Measurements from ENCODE around the gene FANCE. TPM values are rescaled to one million over a fixed set of nuclear protein-coding genes. Genes with fewer than 3 reads are reported as not detected.

The FANCE gene
- total and polyA plus RNA-seq, 7 donors: 3.8 to 15.2 (median 7.1) TPM

DNA sequence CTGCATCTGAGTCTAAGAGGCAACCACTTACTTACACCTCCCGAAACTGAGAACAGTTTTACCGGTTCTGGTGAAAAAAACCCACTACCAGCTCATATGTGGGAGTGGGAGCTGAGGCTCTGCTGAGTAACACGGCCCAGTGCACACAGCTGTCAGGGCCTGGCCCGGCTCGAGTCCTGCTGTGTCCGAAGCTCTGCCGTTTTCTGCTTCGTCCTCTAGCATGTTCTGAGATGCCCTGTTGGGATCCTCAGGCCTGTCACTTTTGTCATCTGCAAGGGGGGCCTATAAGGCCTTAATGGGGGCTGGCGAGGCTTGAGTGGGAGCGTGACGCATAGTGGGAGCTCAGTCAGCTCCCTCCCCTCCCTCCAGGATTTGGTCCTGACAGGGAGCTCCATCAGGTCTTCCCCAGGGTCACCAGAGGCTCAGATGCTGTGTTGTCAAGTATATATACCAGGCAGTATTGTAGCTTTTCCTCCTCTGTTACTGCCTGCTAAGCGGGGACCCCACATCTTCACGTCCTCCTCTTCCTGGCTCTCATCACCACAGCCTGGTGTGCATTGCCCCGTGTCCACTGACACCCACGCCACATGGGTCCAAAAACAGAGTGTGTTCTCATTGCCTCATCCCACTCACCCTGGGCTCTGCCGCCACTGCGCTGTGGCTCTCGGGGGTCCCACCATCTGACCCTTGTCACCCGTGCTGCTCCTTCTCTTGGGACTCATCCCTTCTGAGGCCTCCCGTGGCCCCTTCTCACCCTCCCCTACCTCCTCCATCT is 45.2 kb upstream of the FANCE start:
- Histone ChIP-seq H3K9me3 (no peaks in the 10 kb centered on the region), H3K27ac (no peak overlapping the region), H3K36me3 (ENCODE audit: insufficient read depth in 1 of 2, low read depth in 1 of 2) (peaks cover 5 to 28% of the 10 kb centered on the region in 2 donors), H3K27me3 (ENCODE audit: insufficient read depth in 3 of 3, low read length in 2 of 3) (no peaks in the 10 kb centered on the region), H3K4me1 (peaks cover 18% of the 10 kb centered on the region), H3K4me3 (no peak overlapping the region)
- intact Hi-C loops (cut with DNase I): no loop called here
- ATAC-seq (no peak), DNase-seq (no peak)
- TF ChIP-seq, protein P1, sequence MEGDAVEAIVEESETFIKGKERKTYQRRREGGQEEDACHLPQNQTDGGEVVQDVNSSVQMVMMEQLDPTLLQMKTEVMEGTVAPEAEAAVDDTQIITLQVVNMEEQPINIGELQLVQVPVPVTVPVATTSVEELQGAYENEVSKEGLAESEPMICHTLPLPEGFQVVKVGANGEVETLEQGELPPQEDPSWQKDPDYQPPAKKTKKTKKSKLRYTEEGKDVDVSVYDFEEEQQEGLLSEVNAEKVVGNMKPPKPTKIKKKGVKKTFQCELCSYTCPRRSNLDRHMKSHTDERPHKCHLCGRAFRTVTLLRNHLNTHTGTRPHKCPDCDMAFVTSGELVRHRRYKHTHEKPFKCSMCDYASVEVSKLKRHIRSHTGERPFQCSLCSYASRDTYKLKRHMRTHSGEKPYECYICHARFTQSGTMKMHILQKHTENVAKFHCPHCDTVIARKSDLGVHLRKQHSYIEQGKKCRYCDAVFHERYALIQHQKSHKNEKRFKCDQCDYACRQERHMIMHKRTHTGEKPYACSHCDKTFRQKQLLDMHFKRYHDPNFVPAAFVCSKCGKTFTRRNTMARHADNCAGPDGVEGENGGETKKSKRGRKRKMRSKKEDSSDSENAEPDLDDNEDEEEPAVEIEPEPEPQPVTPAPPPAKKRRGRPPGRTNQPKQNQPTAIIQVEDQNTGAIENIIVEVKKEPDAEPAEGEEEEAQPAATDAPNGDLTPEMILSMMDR (IDR thresholded peaks at IDR 0.05): no peak
- 84 to 89% (median 86%) methylated on average over 19 to 20 of the region's 20 CpGs for WGBS, 3 donors

DNA sequence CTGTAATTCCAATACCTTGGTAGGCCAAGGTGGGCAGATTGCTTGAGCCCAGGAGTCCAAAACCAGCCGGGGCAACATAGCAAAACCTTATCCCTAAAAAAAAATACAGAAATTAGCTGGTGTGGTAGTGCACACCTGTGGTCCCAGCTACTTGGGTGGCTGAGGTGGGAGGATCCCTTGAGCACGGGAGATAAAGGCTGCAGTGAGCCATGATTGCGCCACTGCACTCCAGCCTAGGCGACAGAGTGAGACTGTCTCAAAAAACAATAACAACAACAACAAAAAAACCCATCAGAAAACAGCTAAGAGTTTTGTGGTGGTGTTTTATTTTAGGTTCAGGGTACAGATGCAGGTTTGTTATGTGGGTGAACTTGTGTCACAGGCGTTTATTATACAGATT is 42.9 kb upstream of the FANCE start:
- Histone ChIP-seq H3K9me3 (no peaks in the 10 kb centered on the region), H3K36me3 (ENCODE audit: insufficient read depth in 1 of 2, low read depth in 1 of 2) (peaks cover 9 to 51% of the 10 kb centered on the region in 2 donors), H3K4me3 (no peak overlapping the region), H3K27ac (no peak overlapping the region), H3K4me1 (peaks cover under 1% of the 10 kb centered on the region), H3K27me3 (ENCODE audit: insufficient read depth in 3 of 3, low read length in 2 of 3) (no peaks in the 10 kb centered on the region)
- WGBS, 3 donors: 91 to 99% (median 92%) methylated on average over 5 of the region's 5 CpGs
- TF ChIP-seq, protein P1 (IDR thresholded peaks at IDR 0.05): no peak
- ATAC-seq (no peak), DNase-seq (no peak)
- intact Hi-C loops (cut with DNase I): no loop called here

DNA sequence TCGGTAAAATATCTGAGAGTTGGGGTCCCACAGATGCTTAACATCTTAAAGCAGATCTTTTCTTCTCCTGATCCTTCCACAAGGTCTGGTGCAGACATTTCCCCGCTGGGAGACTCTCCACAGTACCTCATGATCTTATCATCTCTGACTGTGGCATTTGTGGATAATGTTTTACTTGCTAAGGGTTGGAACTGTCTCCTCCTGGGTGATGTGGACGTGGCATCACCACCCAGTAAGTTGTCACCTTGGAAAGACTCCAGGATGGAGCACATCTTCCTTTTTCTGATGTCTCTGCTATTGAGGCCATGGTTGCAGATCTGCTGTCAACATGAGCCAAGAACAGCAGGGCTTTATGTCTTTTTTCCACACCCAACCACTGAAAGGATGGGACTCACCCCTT is 42.0 kb upstream of the FANCE start:
- no peak for ATAC-seq
- no peak for DNase-seq
- peaks cover 9 to 51% of the 10 kb centered on the region in 2 donors for H3K36me3 ChIP-seq (ENCODE audit: insufficient read depth in 1 of 2, low read depth in 1 of 2)
- peaks cover 10% of the 10 kb centered on the region for H3K4me1 ChIP-seq
- no peak overlapping the region for H3K27ac ChIP-seq
- no peak overlapping the region for H3K4me3 ChIP-seq
- H3K27me3 ChIP-seq (ENCODE audit: insufficient read depth in 3 of 3, low read length in 2 of 3): no peaks in the 10 kb centered on the region
- WGBS, 3 donors: 63 to 65% (median 64%) methylated on average over 3 of the region's 3 CpGs
- intact Hi-C loops (cut with DNase I): no loop called here
- H3K9me3 ChIP-seq: no peaks in the 10 kb centered on the region
- TF ChIP-seq, protein P1 (IDR thresholded peaks at IDR 0.05): no peak

DNA sequence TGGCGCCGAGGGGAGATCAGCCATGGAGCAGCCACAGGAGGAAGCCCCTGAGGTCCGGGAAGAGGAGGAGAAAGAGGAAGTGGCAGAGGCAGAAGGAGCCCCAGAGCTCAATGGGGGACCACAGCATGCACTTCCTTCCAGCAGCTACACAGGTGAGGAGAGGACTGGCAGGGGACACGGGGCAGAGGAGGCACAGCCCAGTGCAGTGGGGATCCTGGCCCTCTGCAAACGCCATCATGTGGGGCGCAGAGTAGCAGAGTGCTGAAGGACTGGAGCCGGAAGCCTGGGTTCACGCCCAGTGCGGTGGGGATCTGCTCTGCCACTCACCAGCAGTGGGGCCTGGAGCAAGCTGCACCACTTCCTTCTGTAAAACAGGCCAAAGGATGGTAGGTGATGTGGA is 41.1 kb upstream of the FANCE start:
- peaks cover 9 to 51% of the 10 kb centered on the region in 2 donors for H3K36me3 ChIP-seq (ENCODE audit: insufficient read depth in 1 of 2, low read depth in 1 of 2)
- TF ChIP-seq, protein P1 (IDR thresholded peaks at IDR 0.05): no peak
- no peaks in the 10 kb centered on the region for H3K9me3 ChIP-seq
- ATAC-seq (no peak), DNase-seq (no peak)
- intact Hi-C loops (cut with DNase I): no loop called here
- no peaks in the 10 kb centered on the region for H3K27me3 ChIP-seq (ENCODE audit: insufficient read depth in 3 of 3, low read length in 2 of 3)
- H3K4me1 ChIP-seq: peaks cover 11% of the 10 kb centered on the region
- no peak overlapping the region for H3K4me3 ChIP-seq
- no peak overlapping the region for H3K27ac ChIP-seq
- 84 to 90% (median 87%) methylated on average over 9 of the region's 9 CpGs for WGBS, 3 donors

DNA sequence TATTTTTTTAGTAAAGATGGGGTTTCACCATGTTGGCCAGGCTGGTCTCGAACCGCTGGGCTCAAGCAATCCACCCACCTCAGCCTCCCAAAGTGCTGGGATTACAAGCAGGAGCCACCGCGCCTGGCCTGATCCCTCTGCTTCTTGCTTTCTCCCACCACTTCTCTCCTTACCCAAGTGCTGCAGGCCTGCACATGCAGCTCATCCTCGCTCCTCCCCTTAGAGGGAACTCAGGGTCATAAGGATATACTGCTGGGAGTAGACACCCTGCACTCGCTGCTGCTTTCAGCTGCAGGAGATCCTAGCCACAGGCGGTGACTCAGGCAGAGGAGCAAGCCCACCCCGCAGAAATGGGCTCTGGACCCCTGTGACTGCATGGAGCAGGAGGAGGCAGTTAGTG is 40.0 kb upstream of the FANCE start:
- WGBS, 3 donors: 88 to 92% (median 89%) methylated on average over 8 of the region's 8 CpGs
- no peak overlapping the region for H3K4me3 ChIP-seq
- peaks cover 9 to 54% of the 10 kb centered on the region in 2 donors for H3K36me3 ChIP-seq (ENCODE audit: insufficient read depth in 1 of 2, low read depth in 1 of 2)

More for the DNA sequence above, 40.0 kb upstream of the FANCE start:
- Histone ChIP-seq H3K27me3 (ENCODE audit: insufficient read depth in 3 of 3, low read length in 2 of 3) (no peaks in the 10 kb centered on the region), H3K9me3 (no peaks in the 10 kb centered on the region), H3K4me1 (peaks cover 11% of the 10 kb centered on the region), H3K27ac (no peak overlapping the region)
- intact Hi-C loops (cut with DNase I): no loop called here
- no peak for DNase-seq
- no peak for ATAC-seq
- TF ChIP-seq, protein P1 (IDR thresholded peaks at IDR 0.05): no peak
